H7 (cell line): Measurements from ENCODE around the gene PPP2R2D. TPM values are rescaled to one million over a fixed set of nuclear protein-coding genes. Genes with fewer than 3 reads are reported as not detected.

Experiments used
- DNase-seq: peaks from one replicate; pipeline ENCODE4 v3.0.0; 2012
- H3K27me3 ChIP-seq: 2 replicates; pipeline ENCODE4 v1.6.0; 2011; ENCODE audit warnings: mild to moderate bottlenecking, low read length; ENCODE audit not compliant: control insufficient read depth, insufficient read depth
- H3K36me3 ChIP-seq: replicated peaks from 2 replicates; pipeline ENCODE4 v1.5.1; 2011; ENCODE audit warnings: low read length; ENCODE audit not compliant: control insufficient read depth, insufficient read depth
- H3K4me3 ChIP-seq: 2 replicates; pipeline ENCODE4 v1.5.1; 2011; ENCODE audit warnings: low read depth, mild to moderate bottlenecking, control low read depth, low read length, moderate library complexity; ENCODE audit not compliant: insufficient read depth
- total RNA-seq: library from RNA; depleted of rRNA; stranded (reverse); fragments of >200 nt; shearing (Covaris generic); gene quantifications from 2 replicates; pipeline ENCODE4 v1.2.3, GENCODE V29; 2014

The PPP2R2D gene
- total RNA-seq, 1 experiment from 2014 or later, result 44.8 TPM

- DNase-seq, result no peak
- H3K36me3 ChIP-seq, result peaks cover 3% of the 10 kb centered on the region; the same call in 1 of the 2 replicates
These were observed 29.9 kb downstream of the PPP2R2D start for GRCh38 chr10:131930586-131931330.

GRCh38 chr10:131931981-131932380 lies 31.2 kb downstream of the PPP2R2D start:
- Histone ChIP-seq H3K27me3 (no peaks in the 10 kb centered on the region), H3K4me3 (no peak overlapping the region), H3K36me3 (peaks cover 5% of the 10 kb centered on the region)
- DNase-seq, result no peak

More at GRCh38 chr10:131930586-131931330, 29.9 kb downstream of the PPP2R2D start:
- no peaks in the 10 kb centered on the region for H3K27me3 ChIP-seq
- H3K4me3 ChIP-seq, result no peak overlapping the region

- no peak for DNase-seq
- peaks cover 6% of the 10 kb centered on the region for H3K36me3 ChIP-seq
- no peaks in the 10 kb centered on the region for H3K27me3 ChIP-seq
- no peak overlapping the region for H3K4me3 ChIP-seq
These were observed 32.3 kb downstream of the PPP2R2D start for GRCh38 chr10:131933016-131933695.

GRCh38 chr10:131933696-131934086 lies 32.9 kb downstream of the PPP2R2D start:
- peaks cover 10% of the 10 kb centered on the region for H3K36me3 ChIP-seq
- H3K4me3 ChIP-seq, result no peak overlapping the region
- H3K27me3 ChIP-seq, result no peaks in the 10 kb centered on the region
- no peak for DNase-seq

GRCh38 chr10:131934769-131935168 lies 34.0 kb downstream of the PPP2R2D start:
- no peaks in the 10 kb centered on the region for H3K27me3 ChIP-seq
- H3K4me3 ChIP-seq, result no peak overlapping the region
- peaks cover 11% of the 10 kb centered on the region for H3K36me3 ChIP-seq
- DNase-seq, result no peak

GRCh38 chr10:131935260-131935659 lies 34.5 kb downstream of the PPP2R2D start:
- no peak for DNase-seq
- no peaks in the 10 kb centered on the region for H3K27me3 ChIP-seq
- peaks cover 12% of the 10 kb centered on the region for H3K36me3 ChIP-seq
- no peak overlapping the region for H3K4me3 ChIP-seq

GRCh38 chr10:131936294-131936693 lies 35.5 kb downstream of the PPP2R2D start:
- H3K4me3 ChIP-seq, result no peak overlapping the region
- H3K27me3 ChIP-seq, result no peaks in the 10 kb centered on the region
- no peak for DNase-seq
- peaks cover 16% of the 10 kb centered on the region for H3K36me3 ChIP-seq

- no peak for DNase-seq
These were observed 35.9 kb downstream of the PPP2R2D start for GRCh38 chr10:131936736-131937135.

GRCh38 chr10:131937836-131938235 lies 37.0 kb downstream of the PPP2R2D start:
- H3K4me3 ChIP-seq, result no peak overlapping the region
- DNase-seq, result no peak

More at GRCh38 chr10:131936736-131937135, 35.9 kb downstream of the PPP2R2D start:
- Histone ChIP-seq H3K4me3 (no peak overlapping the region), H3K27me3 (no peaks in the 10 kb centered on the region), H3K36me3 (peaks cover 18% of the 10 kb centered on the region)

GRCh38 chr10:131938681-131939080 lies 37.9 kb downstream of the PPP2R2D start:
- Histone ChIP-seq H3K36me3 (peaks cover 20% of the 10 kb centered on the region), H3K27me3 (no peaks in the 10 kb centered on the region), H3K4me3 (no peak overlapping the region)
- no peak for DNase-seq

More at GRCh38 chr10:131937836-131938235, 37.0 kb downstream of the PPP2R2D start:
- no peaks in the 10 kb centered on the region for H3K27me3 ChIP-seq
- H3K36me3 ChIP-seq, result peaks cover 20% of the 10 kb centered on the region

- no peak for DNase-seq
- Histone ChIP-seq H3K4me3 (no peak overlapping the region), H3K27me3 (no peaks in the 10 kb centered on the region), H3K36me3 (peaks cover 28% of the 10 kb centered on the region)
These were observed 41.6 kb downstream of the PPP2R2D start for GRCh38 chr10:131942455-131942854.

GRCh38 chr10:131943021-131943814 lies 42.4 kb downstream of the PPP2R2D start:
- peaks cover 33% of the 10 kb centered on the region for H3K36me3 ChIP-seq

GRCh38 chr10:131944412-131944811 lies 43.6 kb downstream of the PPP2R2D start:
- H3K4me3 ChIP-seq, result no peak overlapping the region
- H3K27me3 ChIP-seq, result no peaks in the 10 kb centered on the region
- peaks cover 39% of the 10 kb centered on the region for H3K36me3 ChIP-seq
- DNase-seq, result no peak

More at GRCh38 chr10:131943021-131943814, 42.4 kb downstream of the PPP2R2D start:
- DNase-seq, result peak; percentile 92
- no peaks in the 10 kb centered on the region for H3K27me3 ChIP-seq
- H3K4me3 ChIP-seq, result no peak overlapping the region

GRCh38 chr10:131944976-131945695 lies 44.3 kb downstream of the PPP2R2D start:
- Histone ChIP-seq H3K4me3 (no peak overlapping the region), H3K27me3 (no peaks in the 10 kb centered on the region), H3K36me3 (peaks cover 40% of the 10 kb centered on the region)
- DNase-seq, result no peak
